ENCODE data around the gene KRTAP1-1. TPM values are rescaled to one million over a fixed set of nuclear protein-coding genes. Genes with fewer than 3 reads are reported as not detected.

Gene KRTAP1-1
- total and polyA plus RNA-seq, 2 donors = 0.14 TPM; not detected in 1

GRCh38 chr17:41019415-41019814, 21.8 kb downstream of the KRTAP1-1 start:
- H3K9me3 ChIP-seq (ENCODE audit: control insufficient read depth in 2 of 2, insufficient read depth in 1 of 2, low read length in 1 of 2) = no peaks in the 10 kb centered on the region
- 99% methylated on average over 3 of the region's 3 CpGs for WGBS
- no peak overlapping the region for H3K27ac ChIP-seq (ENCODE audit: low read depth in 1 of 2, low read length in 1 of 2)

GRCh38 chr17:41018541-41018940, 22.7 kb downstream of the KRTAP1-1 start:
- 36% methylated on average over 3 of the region's 3 CpGs for WGBS
- no peaks in the 10 kb centered on the region for H3K27me3 ChIP-seq (ENCODE audit: control insufficient read depth in 2 of 2, insufficient read depth in 1 of 2, low read length in 1 of 2)
- H3K27ac ChIP-seq (ENCODE audit: low read depth in 1 of 2, low read length in 1 of 2) = no peak overlapping the region
- H3K4me3 ChIP-seq (ENCODE audit: low read length in 2 of 2) = no peak overlapping the region
- no peaks in the 10 kb centered on the region for H3K36me3 ChIP-seq (ENCODE audit: control insufficient read depth in 2 of 2, insufficient read depth in 2 of 2, low read length in 1 of 2)
- no peaks in the 10 kb centered on the region for H3K4me1 ChIP-seq (ENCODE audit: control insufficient read depth in 2 of 2, insufficient read depth in 2 of 2, low read length in 2 of 2)
- H3K9me3 ChIP-seq (ENCODE audit: control insufficient read depth in 2 of 2, insufficient read depth in 1 of 2, low read length in 1 of 2) = no peaks in the 10 kb centered on the region
- no peak for DNase-seq (ENCODE audit: low read depth in 6 of 9, low spot score in 9 of 9)

More at GRCh38 chr17:41019415-41019814, 21.8 kb downstream of the KRTAP1-1 start:
- DNase-seq (ENCODE audit: low read depth in 6 of 9, low spot score in 9 of 9) = no peak
- H3K27me3 ChIP-seq (ENCODE audit: control insufficient read depth in 2 of 2, insufficient read depth in 1 of 2, low read length in 1 of 2) = no peaks in the 10 kb centered on the region
- no peaks in the 10 kb centered on the region for H3K4me1 ChIP-seq (ENCODE audit: control insufficient read depth in 2 of 2, insufficient read depth in 2 of 2, low read length in 2 of 2)
- H3K4me3 ChIP-seq (ENCODE audit: low read length in 2 of 2) = no peak overlapping the region
- H3K36me3 ChIP-seq (ENCODE audit: control insufficient read depth in 2 of 2, insufficient read depth in 2 of 2, low read length in 1 of 2) = no peaks in the 10 kb centered on the region

GRCh38 chr17:41016578-41017215, 24.6 kb downstream of the KRTAP1-1 start:
- no peak for DNase-seq (ENCODE audit: low read depth in 6 of 9, low spot score in 9 of 9)
- H3K27ac ChIP-seq (ENCODE audit: low read depth in 1 of 2, low read length in 1 of 2) = no peak overlapping the region
- H3K36me3 ChIP-seq (ENCODE audit: control insufficient read depth in 2 of 2, insufficient read depth in 2 of 2, low read length in 1 of 2) = no peaks in the 10 kb centered on the region
- 86% methylated on average over 13 of the region's 13 CpGs for WGBS
- H3K9me3 ChIP-seq (ENCODE audit: control insufficient read depth in 2 of 2, insufficient read depth in 1 of 2, low read length in 1 of 2) = no peaks in the 10 kb centered on the region
- no peaks in the 10 kb centered on the region for H3K27me3 ChIP-seq (ENCODE audit: control insufficient read depth in 2 of 2, insufficient read depth in 1 of 2, low read length in 1 of 2)
- H3K4me1 ChIP-seq (ENCODE audit: control insufficient read depth in 2 of 2, insufficient read depth in 2 of 2, low read length in 2 of 2) = no peaks in the 10 kb centered on the region
- no peak overlapping the region for H3K4me3 ChIP-seq (ENCODE audit: low read length in 2 of 2)

GRCh38 chr17:41015454-41015853, 25.8 kb downstream of the KRTAP1-1 start:
- WGBS = 82% methylated on average over 7 of the region's 7 CpGs
- Histone ChIP-seq H3K27me3 (ENCODE audit: control insufficient read depth in 2 of 2, insufficient read depth in 1 of 2, low read length in 1 of 2) (no peaks in the 10 kb centered on the region), H3K9me3 (ENCODE audit: control insufficient read depth in 2 of 2, insufficient read depth in 1 of 2, low read length in 1 of 2) (no peaks in the 10 kb centered on the region), H3K27ac (ENCODE audit: low read depth in 1 of 2, low read length in 1 of 2) (no peak overlapping the region), H3K4me1 (ENCODE audit: control insufficient read depth in 2 of 2, insufficient read depth in 2 of 2, low read length in 2 of 2) (no peaks in the 10 kb centered on the region), H3K36me3 (ENCODE audit: control insufficient read depth in 2 of 2, insufficient read depth in 2 of 2, low read length in 1 of 2) (no peaks in the 10 kb centered on the region), H3K4me3 (ENCODE audit: low read length in 2 of 2) (no peak overlapping the region)
- DNase-seq (ENCODE audit: low read depth in 6 of 9, low spot score in 9 of 9) = no peak

GRCh38 chr17:41013606-41014005, 27.6 kb downstream of the KRTAP1-1 start:
- Histone ChIP-seq H3K27ac (ENCODE audit: low read depth in 1 of 2, low read length in 1 of 2) (no peak overlapping the region), H3K4me3 (ENCODE audit: low read length in 2 of 2) (no peak overlapping the region), H3K36me3 (ENCODE audit: control insufficient read depth in 2 of 2, insufficient read depth in 2 of 2, low read length in 1 of 2) (no peaks in the 10 kb centered on the region), H3K27me3 (ENCODE audit: control insufficient read depth in 2 of 2, insufficient read depth in 1 of 2, low read length in 1 of 2) (peaks cover 0 to 2% of the 10 kb centered on the region in 2 donors), H3K4me1 (ENCODE audit: control insufficient read depth in 2 of 2, insufficient read depth in 2 of 2, low read length in 2 of 2) (no peaks in the 10 kb centered on the region), H3K9me3 (ENCODE audit: control insufficient read depth in 2 of 2, insufficient read depth in 1 of 2, low read length in 1 of 2) (no peaks in the 10 kb centered on the region)
- DNase-seq (ENCODE audit: low read depth in 6 of 9, low spot score in 9 of 9) = peak in 2 of 9 donors; percentile 4 to 10
- WGBS = 82% methylated on average over 1 of the region's 1 CpG

GRCh38 chr17:41013181-41013580, 28.1 kb downstream of the KRTAP1-1 start:
- Histone ChIP-seq H3K9me3 (ENCODE audit: control insufficient read depth in 2 of 2, insufficient read depth in 1 of 2, low read length in 1 of 2) (no peaks in the 10 kb centered on the region), H3K4me1 (ENCODE audit: control insufficient read depth in 2 of 2, insufficient read depth in 2 of 2, low read length in 2 of 2) (no peaks in the 10 kb centered on the region), H3K27ac (ENCODE audit: low read depth in 1 of 2, low read length in 1 of 2) (no peak overlapping the region), H3K27me3 (ENCODE audit: control insufficient read depth in 2 of 2, insufficient read depth in 1 of 2, low read length in 1 of 2) (peaks cover 0 to 2% of the 10 kb centered on the region in 2 donors), H3K4me3 (ENCODE audit: low read length in 2 of 2) (no peak overlapping the region), H3K36me3 (ENCODE audit: control insufficient read depth in 2 of 2, insufficient read depth in 2 of 2, low read length in 1 of 2) (no peaks in the 10 kb centered on the region)
- WGBS = 98% methylated on average over 3 of the region's 3 CpGs
- no peak for DNase-seq (ENCODE audit: low read depth in 6 of 9, low spot score in 9 of 9)

- peaks cover 0 to 2% of the 10 kb centered on the region in 2 donors for H3K27me3 ChIP-seq (ENCODE audit: control insufficient read depth in 2 of 2, insufficient read depth in 1 of 2, low read length in 1 of 2)
- H3K9me3 ChIP-seq (ENCODE audit: control insufficient read depth in 2 of 2, insufficient read depth in 1 of 2, low read length in 1 of 2) = no peaks in the 10 kb centered on the region
- no peaks in the 10 kb centered on the region for H3K36me3 ChIP-seq (ENCODE audit: control insufficient read depth in 2 of 2, insufficient read depth in 2 of 2, low read length in 1 of 2)
- H3K27ac ChIP-seq (ENCODE audit: low read depth in 1 of 2, low read length in 1 of 2) = no peak overlapping the region
- 83% methylated on average over 6 of the region's 6 CpGs for WGBS
- no peaks in the 10 kb centered on the region for H3K4me1 ChIP-seq (ENCODE audit: control insufficient read depth in 2 of 2, insufficient read depth in 2 of 2, low read length in 2 of 2)
- no peak for DNase-seq (ENCODE audit: low read depth in 6 of 9, low spot score in 9 of 9)
- H3K4me3 ChIP-seq (ENCODE audit: low read length in 2 of 2) = no peak overlapping the region
Measured at GRCh38 chr17:41012326-41013120, 28.7 kb downstream of the KRTAP1-1 start.

GRCh38 chr17:41010441-41010840, 30.8 kb downstream of the KRTAP1-1 start:
- Histone ChIP-seq H3K36me3 (ENCODE audit: control insufficient read depth in 2 of 2, insufficient read depth in 2 of 2, low read length in 1 of 2) (no peaks in the 10 kb centered on the region), H3K4me3 (ENCODE audit: low read length in 2 of 2) (no peak overlapping the region), H3K4me1 (ENCODE audit: control insufficient read depth in 2 of 2, insufficient read depth in 2 of 2, low read length in 2 of 2) (no peaks in the 10 kb centered on the region)

GRCh38 chr17:41009936-41010335, 31.3 kb downstream of the KRTAP1-1 start:
- Histone ChIP-seq H3K4me3 (ENCODE audit: low read length in 2 of 2) (no peak overlapping the region), H3K9me3 (ENCODE audit: control insufficient read depth in 2 of 2, insufficient read depth in 1 of 2, low read length in 1 of 2) (no peaks in the 10 kb centered on the region), H3K27me3 (ENCODE audit: control insufficient read depth in 2 of 2, insufficient read depth in 1 of 2, low read length in 1 of 2) (peaks cover 0 to 2% of the 10 kb centered on the region in 2 donors), H3K36me3 (ENCODE audit: control insufficient read depth in 2 of 2, insufficient read depth in 2 of 2, low read length in 1 of 2) (no peaks in the 10 kb centered on the region), H3K4me1 (ENCODE audit: control insufficient read depth in 2 of 2, insufficient read depth in 2 of 2, low read length in 2 of 2) (no peaks in the 10 kb centered on the region), H3K27ac (ENCODE audit: low read depth in 1 of 2, low read length in 1 of 2) (no peak overlapping the region)
- no peak for DNase-seq (ENCODE audit: low read depth in 6 of 9, low spot score in 9 of 9)
- WGBS = 100% methylated on average over 1 of the region's 1 CpG

More at GRCh38 chr17:41010441-41010840, 30.8 kb downstream of the KRTAP1-1 start:
- Histone ChIP-seq H3K27ac (ENCODE audit: low read depth in 1 of 2, low read length in 1 of 2) (no peak overlapping the region), H3K27me3 (ENCODE audit: control insufficient read depth in 2 of 2, insufficient read depth in 1 of 2, low read length in 1 of 2) (peaks cover 0 to 2% of the 10 kb centered on the region in 2 donors), H3K9me3 (ENCODE audit: control insufficient read depth in 2 of 2, insufficient read depth in 1 of 2, low read length in 1 of 2) (no peaks in the 10 kb centered on the region)
- DNase-seq (ENCODE audit: low read depth in 6 of 9, low spot score in 9 of 9) = no peak
